SK-N-SH treated with all-trans-retinoic acid at 6 μM for 48 hours (cell line): ENCODE measurements around the gene CEMIP.

Experiments
- ATAC-seq: fragments of 200-7000 bp; cut with Tn5 transposase; 3 replicates; pipeline ENCODE4 v1.9.1; 2020; ENCODE audit warnings: mild to moderate bottlenecking, moderate library complexity
- ARNTL ChIP-seq: fragments of 450-650 bp; formaldehyde crosslinking; IDR thresholded peaks from 2 replicates; pipeline ENCODE4 v1.5.0; 2020; ENCODE audit warnings: low read depth, mild to moderate bottlenecking, moderate library complexity, borderline replicate concordance
- BACH2 ChIP-seq: fragments of 250-450 bp; sonication (Bioruptor Pico); IDR thresholded peaks from 2 replicates; pipeline ENCODE4 v1.9.0; 2021; ENCODE audit warnings: mild to moderate bottlenecking, borderline replicate concordance
- CSDC2 ChIP-seq: fragments of 250-450 bp; sonication (Bioruptor Pico); IDR thresholded peaks from 2 replicates; pipeline ENCODE4 v1.5.0; 2020; ENCODE audit warnings: mild to moderate bottlenecking, moderate library complexity
- ESRRG ChIP-seq: fragments of 250-450 bp; sonication (Bioruptor Pico); IDR thresholded peaks from 2 replicates; pipeline ENCODE4 v1.6.1; 2021; ENCODE audit warnings: mild to moderate bottlenecking
- GLIS3 ChIP-seq: fragments of 250-450 bp; sonication (Bioruptor Pico); IDR thresholded peaks from 2 replicates; pipeline ENCODE4 v1.5.0; 2020; ENCODE audit warnings: mild to moderate bottlenecking, moderate library complexity
- ISL1 ChIP-seq: fragments of 250-450 bp; sonication (Bioruptor Pico); IDR thresholded peaks from 2 replicates; pipeline ENCODE4 v2.1.2; 2022; ENCODE audit warnings: mild to moderate bottlenecking, moderate library complexity
- OSR1 ChIP-seq: fragments of 250-450 bp; sonication (Bioruptor Pico); IDR thresholded peaks from 2 replicates; pipeline ENCODE4 v1.8.0; 2022; ENCODE audit warnings: moderate library complexity, mild to moderate bottlenecking, inconsistent platforms
- PPARA ChIP-seq: fragments of 250-450 bp; sonication (Bioruptor Pico); IDR thresholded peaks from 2 replicates; pipeline ENCODE4 v1.5.0; 2020; ENCODE audit warnings: mild to moderate bottlenecking, borderline replicate concordance
- SNAI2 ChIP-seq: fragments of 250-450 bp; sonication (Bioruptor Pico); IDR thresholded peaks from 2 replicates; pipeline ENCODE4 v1.5.0; 2020; ENCODE audit warnings: mild to moderate bottlenecking, moderate library complexity
- TCF4 ChIP-seq: fragments of 250-450 bp; sonication (Bioruptor Pico); IDR thresholded peaks from 2 replicates; pipeline ENCODE4 v1.8.0; 2021; ENCODE audit warnings: mild to moderate bottlenecking, moderate library complexity, borderline replicate concordance
- TOX ChIP-seq: fragments of 250-450 bp; sonication (Bioruptor Pico); IDR thresholded peaks from 2 replicates; pipeline ENCODE4 v1.8.0; 2021; ENCODE audit warnings: mild to moderate bottlenecking, moderate library complexity, borderline replicate concordance
- ZC3H10 ChIP-seq: fragments of 250-450 bp; sonication (Bioruptor Pico); IDR thresholded peaks from 2 replicates; pipeline ENCODE4 v1.5.1; 2021; ENCODE audit warnings: mild to moderate bottlenecking, moderate library complexity
- ZFP3 ChIP-seq: fragments of 250-450 bp; sonication (Bioruptor Pico); IDR thresholded peaks from 2 replicates; pipeline ENCODE4 v1.5.0; 2020; ENCODE audit warnings: mild to moderate bottlenecking, moderate library complexity
- ZFP30 ChIP-seq: fragments of 450-650 bp; formaldehyde crosslinking; IDR thresholded peaks from 2 replicates; pipeline ENCODE4 v1.5.0; 2022; ENCODE audit warnings: mild to moderate bottlenecking, moderate library complexity
- ZNF565 ChIP-seq: fragments of 450-650 bp; formaldehyde crosslinking; conservative IDR thresholded peaks from 2 replicates; pipeline ENCODE4 v1.5.0; 2020; ENCODE audit warnings: low read depth, mild to moderate bottlenecking, moderate library complexity
- ZNF8 ChIP-seq: fragments of 450-650 bp; formaldehyde crosslinking; IDR thresholded peaks from 2 replicates; pipeline ENCODE4 v1.5.0; 2020; ENCODE audit warnings: mild to moderate bottlenecking, moderate library complexity
- TF ChIP-seq, protein P1 (sequence below): fragments of 250-450 bp; sonication (Bioruptor Pico); IDR thresholded peaks from 2 replicates; pipeline ENCODE4 v1.5.0; 2020; ENCODE audit warnings: mild to moderate bottlenecking, moderate library complexity
- TF ChIP-seq, protein P2 (sequence below): fragments of 250-450 bp; sonication (Bioruptor Pico); IDR thresholded peaks from 2 replicates; pipeline ENCODE4 v1.8.0; 2021; ENCODE audit warnings: low read depth, mild to moderate bottlenecking, moderate library complexity, borderline replicate concordance
- TF ChIP-seq, protein P3 (sequence below): fragments of 250-450 bp; sonication (Bioruptor Pico); IDR thresholded peaks from 2 replicates; pipeline ENCODE4 v1.5.1; 2020; ENCODE audit warnings: low read depth, mild to moderate bottlenecking, moderate library complexity
- TF ChIP-seq, protein P4 (sequence below): fragments of 250-450 bp; sonication (Bioruptor Pico); IDR thresholded peaks from 2 replicates; pipeline ENCODE4 v1.8.0; 2020; ENCODE audit warnings: mild to moderate bottlenecking, moderate library complexity, borderline replicate concordance

CEMIP gene

DNA sequence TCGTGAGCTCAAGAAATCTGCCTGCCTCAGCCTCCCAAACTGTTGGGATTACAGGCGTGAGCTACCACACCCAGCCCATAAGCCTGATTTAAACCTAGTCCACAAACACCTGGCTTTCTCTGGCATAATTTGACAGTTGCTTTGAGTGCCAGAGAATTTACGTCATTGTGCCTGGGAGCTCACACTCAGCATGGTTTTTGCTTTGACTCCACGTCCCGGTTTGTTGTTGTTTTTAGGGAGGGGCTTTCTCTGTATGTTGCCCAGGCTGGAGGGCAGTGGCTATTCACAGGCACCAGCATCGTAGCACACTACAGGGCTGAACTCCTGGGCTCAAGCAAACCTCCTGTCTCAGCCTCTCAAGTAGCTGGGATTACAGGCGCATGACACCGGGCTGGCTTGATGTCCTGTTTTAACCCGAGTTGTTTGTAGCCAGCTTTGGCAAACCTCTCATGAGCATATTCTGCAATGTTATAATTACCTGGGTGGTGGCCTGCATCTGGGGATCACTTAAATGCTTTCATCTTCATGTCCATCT lies 32.7 kb downstream of the CEMIP start:
- TF ChIP-seq ZFP30 (CRISPR knock-in tag) (no peak), CSDC2 (CRISPR knock-in tag) (no peak)
- ATAC-seq = no peak

DNA sequence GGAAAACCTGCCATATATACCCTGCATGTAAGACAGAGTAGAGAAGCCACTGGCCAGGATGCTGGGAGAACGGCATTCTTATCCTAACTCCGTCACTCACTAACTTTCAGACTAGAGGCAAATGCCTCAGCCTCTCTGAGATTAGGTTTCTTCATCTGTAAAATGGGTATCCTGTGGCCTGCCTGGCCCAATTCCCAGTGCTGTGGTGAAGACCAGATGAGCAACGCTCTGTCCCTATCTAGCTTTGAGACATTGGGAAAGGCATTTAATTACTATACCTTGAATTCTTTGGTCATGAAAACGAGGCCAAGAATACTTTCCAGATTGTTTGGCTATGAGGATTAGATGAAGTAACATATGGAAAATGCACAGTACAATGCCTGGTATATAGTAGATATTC lies 35.9 kb downstream of the CEMIP start:
- no peak for ATAC-seq
- TF ChIP-seq TCF4 (CRISPR knock-in tag) = no peak
- TF ChIP-seq, protein P1, sequence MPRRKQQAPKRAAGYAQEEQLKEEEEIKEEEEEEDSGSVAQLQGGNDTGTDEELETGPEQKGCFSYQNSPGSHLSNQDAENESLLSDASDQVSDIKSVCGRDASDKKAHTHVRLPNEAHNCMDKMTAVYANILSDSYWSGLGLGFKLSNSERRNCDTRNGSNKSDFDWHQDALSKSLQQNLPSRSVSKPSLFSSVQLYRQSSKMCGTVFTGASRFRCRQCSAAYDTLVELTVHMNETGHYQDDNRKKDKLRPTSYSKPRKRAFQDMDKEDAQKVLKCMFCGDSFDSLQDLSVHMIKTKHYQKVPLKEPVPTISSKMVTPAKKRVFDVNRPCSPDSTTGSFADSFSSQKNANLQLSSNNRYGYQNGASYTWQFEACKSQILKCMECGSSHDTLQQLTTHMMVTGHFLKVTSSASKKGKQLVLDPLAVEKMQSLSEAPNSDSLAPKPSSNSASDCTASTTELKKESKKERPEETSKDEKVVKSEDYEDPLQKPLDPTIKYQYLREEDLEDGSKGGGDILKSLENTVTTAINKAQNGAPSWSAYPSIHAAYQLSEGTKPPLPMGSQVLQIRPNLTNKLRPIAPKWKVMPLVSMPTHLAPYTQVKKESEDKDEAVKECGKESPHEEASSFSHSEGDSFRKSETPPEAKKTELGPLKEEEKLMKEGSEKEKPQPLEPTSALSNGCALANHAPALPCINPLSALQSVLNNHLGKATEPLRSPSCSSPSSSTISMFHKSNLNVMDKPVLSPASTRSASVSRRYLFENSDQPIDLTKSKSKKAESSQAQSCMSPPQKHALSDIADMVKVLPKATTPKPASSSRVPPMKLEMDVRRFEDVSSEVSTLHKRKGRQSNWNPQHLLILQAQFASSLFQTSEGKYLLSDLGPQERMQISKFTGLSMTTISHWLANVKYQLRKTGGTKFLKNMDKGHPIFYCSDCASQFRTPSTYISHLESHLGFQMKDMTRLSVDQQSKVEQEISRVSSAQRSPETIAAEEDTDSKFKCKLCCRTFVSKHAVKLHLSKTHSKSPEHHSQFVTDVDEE (CRISPR knock-in tag) = no peak
- no peak for TF ChIP-seq ARNTL (CRISPR knock-in tag)
- no peak for TF ChIP-seq BACH2 (CRISPR knock-in tag)
- TF ChIP-seq ZFP3 (CRISPR knock-in tag) = no peak
- TF ChIP-seq, all 23 proteins: peak for 0

DNA sequence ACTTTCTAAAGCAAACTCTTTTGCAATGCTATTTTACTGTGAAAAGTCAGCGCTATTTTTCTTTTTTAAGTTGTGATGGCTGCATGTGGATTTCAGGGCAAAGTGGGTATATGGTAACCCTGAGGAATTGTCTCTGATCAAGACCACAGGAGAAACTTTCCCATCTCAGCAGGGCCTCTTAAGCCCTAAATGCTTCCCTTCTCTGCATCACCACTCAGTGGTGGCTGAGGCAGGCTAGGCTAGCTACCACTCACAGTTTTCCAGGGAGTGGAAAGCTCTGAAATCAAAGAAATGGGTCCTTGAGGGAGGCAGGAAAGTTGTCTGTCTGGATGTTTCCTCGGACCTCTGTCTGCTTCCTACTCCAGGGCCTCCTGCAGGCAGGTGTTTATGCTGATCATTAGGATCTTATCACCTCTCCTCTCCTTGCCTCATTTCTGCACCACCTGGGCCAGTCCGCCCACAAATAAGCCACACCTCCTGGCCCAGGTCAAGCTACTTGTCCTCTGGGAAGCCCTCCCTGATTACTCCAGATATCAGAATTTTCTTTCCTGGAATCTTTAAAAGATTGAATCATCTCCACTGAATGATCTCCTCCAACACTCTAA lies 37.0 kb downstream of the CEMIP start:
- ATAC-seq = no peak
- TF ChIP-seq ZNF8 (CRISPR knock-in tag) (no peak), ISL1 (CRISPR knock-in tag) (no peak), OSR1 (CRISPR knock-in tag) (no peak), ZC3H10 (no peak), GLIS3 (no peak), PPARA (CRISPR knock-in tag) (no peak), TOX (CRISPR knock-in tag) (no peak), CSDC2 (CRISPR knock-in tag) (no peak), ARNTL (CRISPR knock-in tag) (no peak), TCF4 (CRISPR knock-in tag) (no peak), ZNF565 (CRISPR knock-in tag) (no peak), ZFP30 (CRISPR knock-in tag) (no peak), SNAI2 (no peak), ESRRG (CRISPR knock-in tag) (no peak)
- TF ChIP-seq, protein P2, sequence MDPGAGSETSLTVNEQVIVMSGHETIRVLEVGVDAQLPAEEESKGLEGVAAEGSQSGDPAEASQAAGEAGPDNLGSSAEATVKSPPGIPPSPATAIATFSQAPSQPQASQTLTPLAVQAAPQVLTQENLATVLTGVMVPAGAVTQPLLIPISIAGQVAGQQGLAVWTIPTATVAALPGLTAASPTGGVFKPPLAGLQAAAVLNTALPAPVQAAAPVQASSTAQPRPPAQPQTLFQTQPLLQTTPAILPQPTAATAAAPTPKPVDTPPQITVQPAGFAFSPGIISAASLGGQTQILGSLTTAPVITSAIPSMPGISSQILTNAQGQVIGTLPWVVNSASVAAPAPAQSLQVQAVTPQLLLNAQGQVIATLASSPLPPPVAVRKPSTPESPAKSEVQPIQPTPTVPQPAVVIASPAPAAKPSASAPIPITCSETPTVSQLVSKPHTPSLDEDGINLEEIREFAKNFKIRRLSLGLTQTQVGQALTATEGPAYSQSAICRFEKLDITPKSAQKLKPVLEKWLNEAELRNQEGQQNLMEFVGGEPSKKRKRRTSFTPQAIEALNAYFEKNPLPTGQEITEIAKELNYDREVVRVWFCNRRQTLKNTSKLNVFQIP (CRISPR knock-in tag) = no peak
- TF ChIP-seq, protein P1 (CRISPR knock-in tag) = no peak
- TF ChIP-seq, protein P3, sequence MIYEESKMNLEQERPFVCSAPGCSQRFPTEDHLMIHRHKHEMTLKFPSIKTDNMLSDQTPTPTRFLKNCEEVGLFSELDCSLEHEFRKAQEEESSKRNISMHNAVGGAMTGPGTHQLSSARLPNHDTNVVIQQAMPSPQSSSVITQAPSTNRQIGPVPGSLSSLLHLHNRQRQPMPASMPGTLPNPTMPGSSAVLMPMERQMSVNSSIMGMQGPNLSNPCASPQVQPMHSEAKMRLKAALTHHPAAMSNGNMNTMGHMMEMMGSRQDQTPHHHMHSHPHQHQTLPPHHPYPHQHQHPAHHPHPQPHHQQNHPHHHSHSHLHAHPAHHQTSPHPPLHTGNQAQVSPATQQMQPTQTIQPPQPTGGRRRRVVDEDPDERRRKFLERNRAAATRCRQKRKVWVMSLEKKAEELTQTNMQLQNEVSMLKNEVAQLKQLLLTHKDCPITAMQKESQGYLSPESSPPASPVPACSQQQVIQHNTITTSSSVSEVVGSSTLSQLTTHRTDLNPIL (CRISPR knock-in tag) = no peak
- TF ChIP-seq, protein P4, sequence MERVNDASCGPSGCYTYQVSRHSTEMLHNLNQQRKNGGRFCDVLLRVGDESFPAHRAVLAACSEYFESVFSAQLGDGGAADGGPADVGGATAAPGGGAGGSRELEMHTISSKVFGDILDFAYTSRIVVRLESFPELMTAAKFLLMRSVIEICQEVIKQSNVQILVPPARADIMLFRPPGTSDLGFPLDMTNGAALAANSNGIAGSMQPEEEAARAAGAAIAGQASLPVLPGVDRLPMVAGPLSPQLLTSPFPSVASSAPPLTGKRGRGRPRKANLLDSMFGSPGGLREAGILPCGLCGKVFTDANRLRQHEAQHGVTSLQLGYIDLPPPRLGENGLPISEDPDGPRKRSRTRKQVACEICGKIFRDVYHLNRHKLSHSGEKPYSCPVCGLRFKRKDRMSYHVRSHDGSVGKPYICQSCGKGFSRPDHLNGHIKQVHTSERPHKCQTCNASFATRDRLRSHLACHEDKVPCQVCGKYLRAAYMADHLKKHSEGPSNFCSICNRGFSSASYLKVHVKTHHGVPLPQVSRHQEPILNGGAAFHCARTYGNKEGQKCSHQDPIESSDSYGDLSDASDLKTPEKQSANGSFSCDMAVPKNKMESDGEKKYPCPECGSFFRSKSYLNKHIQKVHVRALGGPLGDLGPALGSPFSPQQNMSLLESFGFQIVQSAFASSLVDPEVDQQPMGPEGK (CRISPR knock-in tag) = no peak
- TF ChIP-seq, all 23 proteins: peak for 0
